SK-N-SH treated with all-trans-retinoic acid at 6 μM for 48 hours (cell line): ENCODE measurements around the gene CDH4.

Source experiments
- ATAC-seq: fragments of 200-7000 bp; cut with Tn5 transposase; 3 replicates; pipeline ENCODE4 v1.9.1; 2020; ENCODE audit warnings: mild to moderate bottlenecking, moderate library complexity
- ARNTL ChIP-seq: fragments of 450-650 bp; formaldehyde crosslinking; IDR thresholded peaks from 2 replicates; pipeline ENCODE4 v1.5.0; 2020; ENCODE audit warnings: low read depth, mild to moderate bottlenecking, moderate library complexity, borderline replicate concordance
- BACH2 ChIP-seq: fragments of 250-450 bp; sonication (Bioruptor Pico); IDR thresholded peaks from 2 replicates; pipeline ENCODE4 v1.9.0; 2021; ENCODE audit warnings: mild to moderate bottlenecking, borderline replicate concordance
- CREB5 ChIP-seq: fragments of 250-450 bp; sonication (Bioruptor Pico); IDR thresholded peaks from 2 replicates; pipeline ENCODE4 v1.5.1; 2020; ENCODE audit warnings: low read depth, mild to moderate bottlenecking, moderate library complexity
- CSDC2 ChIP-seq: fragments of 250-450 bp; sonication (Bioruptor Pico); IDR thresholded peaks from 2 replicates; pipeline ENCODE4 v1.5.0; 2020; ENCODE audit warnings: mild to moderate bottlenecking, moderate library complexity
- ESRRG ChIP-seq: fragments of 250-450 bp; sonication (Bioruptor Pico); IDR thresholded peaks from 2 replicates; pipeline ENCODE4 v1.6.1; 2021; ENCODE audit warnings: mild to moderate bottlenecking
- ISL1 ChIP-seq: fragments of 250-450 bp; sonication (Bioruptor Pico); IDR thresholded peaks from 2 replicates; pipeline ENCODE4 v2.1.2; 2022; ENCODE audit warnings: mild to moderate bottlenecking, moderate library complexity
- OSR1 ChIP-seq: fragments of 250-450 bp; sonication (Bioruptor Pico); IDR thresholded peaks from 2 replicates; pipeline ENCODE4 v1.8.0; 2022; ENCODE audit warnings: moderate library complexity, mild to moderate bottlenecking, inconsistent platforms
- PATZ1 ChIP-seq: fragments of 250-450 bp; sonication (Bioruptor Pico); IDR thresholded peaks from 2 replicates; pipeline ENCODE4 v1.8.0; 2020; ENCODE audit warnings: mild to moderate bottlenecking, moderate library complexity, borderline replicate concordance
- PPARA ChIP-seq: fragments of 250-450 bp; sonication (Bioruptor Pico); IDR thresholded peaks from 2 replicates; pipeline ENCODE4 v1.5.0; 2020; ENCODE audit warnings: mild to moderate bottlenecking, borderline replicate concordance
- RARB ChIP-seq: fragments of 250-450 bp; sonication (Bioruptor Pico); IDR thresholded peaks from 2 replicates; pipeline ENCODE4 v1.8.0; 2021; ENCODE audit warnings: mild to moderate bottlenecking, moderate library complexity
- SNAI2 ChIP-seq: fragments of 250-450 bp; sonication (Bioruptor Pico); IDR thresholded peaks from 2 replicates; pipeline ENCODE4 v1.5.0; 2020; ENCODE audit warnings: mild to moderate bottlenecking, moderate library complexity
- TCF4 ChIP-seq: fragments of 250-450 bp; sonication (Bioruptor Pico); IDR thresholded peaks from 2 replicates; pipeline ENCODE4 v1.8.0; 2021; ENCODE audit warnings: mild to moderate bottlenecking, moderate library complexity, borderline replicate concordance
- TOX ChIP-seq: fragments of 250-450 bp; sonication (Bioruptor Pico); IDR thresholded peaks from 2 replicates; pipeline ENCODE4 v1.8.0; 2021; ENCODE audit warnings: mild to moderate bottlenecking, moderate library complexity, borderline replicate concordance
- TSHZ2 ChIP-seq: fragments of 250-450 bp; sonication (Bioruptor Pico); IDR thresholded peaks from 2 replicates; pipeline ENCODE4 v1.5.0; 2020; ENCODE audit warnings: mild to moderate bottlenecking, moderate library complexity
- ZC3H10 ChIP-seq: fragments of 250-450 bp; sonication (Bioruptor Pico); IDR thresholded peaks from 2 replicates; pipeline ENCODE4 v1.5.1; 2021; ENCODE audit warnings: mild to moderate bottlenecking, moderate library complexity
- ZFP3 ChIP-seq: fragments of 250-450 bp; sonication (Bioruptor Pico); IDR thresholded peaks from 2 replicates; pipeline ENCODE4 v1.5.0; 2020; ENCODE audit warnings: mild to moderate bottlenecking, moderate library complexity
- ZFP30 ChIP-seq: fragments of 450-650 bp; formaldehyde crosslinking; IDR thresholded peaks from 2 replicates; pipeline ENCODE4 v1.5.0; 2022; ENCODE audit warnings: mild to moderate bottlenecking, moderate library complexity
- ZNF565 ChIP-seq: fragments of 450-650 bp; formaldehyde crosslinking; conservative IDR thresholded peaks from 2 replicates; pipeline ENCODE4 v1.5.0; 2020; ENCODE audit warnings: low read depth, mild to moderate bottlenecking, moderate library complexity
- ZNF70 ChIP-seq: fragments of 450-650 bp; formaldehyde crosslinking; IDR thresholded peaks from 2 replicates; pipeline ENCODE4 v1.5.0; 2020; ENCODE audit warnings: mild to moderate bottlenecking, moderate library complexity
- TF ChIP-seq, protein P1 (sequence below): fragments of 250-450 bp; sonication (Bioruptor Pico); IDR thresholded peaks from 2 replicates; pipeline ENCODE4 v1.8.0; 2021; ENCODE audit warnings: low read depth, mild to moderate bottlenecking, moderate library complexity, borderline replicate concordance
- TF ChIP-seq, protein P2 (sequence below): fragments of 250-450 bp; sonication (Bioruptor Pico); IDR thresholded peaks from 2 replicates; pipeline ENCODE4 v1.5.1; 2021; ENCODE audit warnings: mild to moderate bottlenecking, moderate library complexity

CDH4 gene

GRCh38 chr20:61746781-61747180 is 494.7 kb downstream of the CDH4 start:
- no peak for ATAC-seq
- TF ChIP-seq TSHZ2 (CRISPR knock-in tag): no peak
- TF ChIP-seq ZFP3 (CRISPR knock-in tag): no peak
- no peak for TF ChIP-seq CSDC2 (CRISPR knock-in tag)
- no peak for TF ChIP-seq RARB (CRISPR knock-in tag)
- TF ChIP-seq BACH2 (CRISPR knock-in tag): no peak
- no peak for TF ChIP-seq ISL1
- TF ChIP-seq ZC3H10 (CRISPR knock-in tag): no peak
- TF ChIP-seq TOX: no peak
- TF ChIP-seq ARNTL: no peak
- no peak for TF ChIP-seq PPARA (CRISPR knock-in tag)
- TF ChIP-seq SNAI2 (CRISPR knock-in tag): no peak
- no peak for TF ChIP-seq ZFP30 (CRISPR knock-in tag)
- no peak for TF ChIP-seq ZNF565 (CRISPR knock-in tag)
- TF ChIP-seq PATZ1: no peak
- no peak for TF ChIP-seq OSR1 (CRISPR knock-in tag)
- no peak for TF ChIP-seq CREB5 (CRISPR knock-in tag)
- TF ChIP-seq ESRRG: no peak
- no peak for TF ChIP-seq TCF4 (CRISPR knock-in tag)
- TF ChIP-seq, protein P1, sequence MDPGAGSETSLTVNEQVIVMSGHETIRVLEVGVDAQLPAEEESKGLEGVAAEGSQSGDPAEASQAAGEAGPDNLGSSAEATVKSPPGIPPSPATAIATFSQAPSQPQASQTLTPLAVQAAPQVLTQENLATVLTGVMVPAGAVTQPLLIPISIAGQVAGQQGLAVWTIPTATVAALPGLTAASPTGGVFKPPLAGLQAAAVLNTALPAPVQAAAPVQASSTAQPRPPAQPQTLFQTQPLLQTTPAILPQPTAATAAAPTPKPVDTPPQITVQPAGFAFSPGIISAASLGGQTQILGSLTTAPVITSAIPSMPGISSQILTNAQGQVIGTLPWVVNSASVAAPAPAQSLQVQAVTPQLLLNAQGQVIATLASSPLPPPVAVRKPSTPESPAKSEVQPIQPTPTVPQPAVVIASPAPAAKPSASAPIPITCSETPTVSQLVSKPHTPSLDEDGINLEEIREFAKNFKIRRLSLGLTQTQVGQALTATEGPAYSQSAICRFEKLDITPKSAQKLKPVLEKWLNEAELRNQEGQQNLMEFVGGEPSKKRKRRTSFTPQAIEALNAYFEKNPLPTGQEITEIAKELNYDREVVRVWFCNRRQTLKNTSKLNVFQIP (CRISPR knock-in tag): no peak

DNA sequence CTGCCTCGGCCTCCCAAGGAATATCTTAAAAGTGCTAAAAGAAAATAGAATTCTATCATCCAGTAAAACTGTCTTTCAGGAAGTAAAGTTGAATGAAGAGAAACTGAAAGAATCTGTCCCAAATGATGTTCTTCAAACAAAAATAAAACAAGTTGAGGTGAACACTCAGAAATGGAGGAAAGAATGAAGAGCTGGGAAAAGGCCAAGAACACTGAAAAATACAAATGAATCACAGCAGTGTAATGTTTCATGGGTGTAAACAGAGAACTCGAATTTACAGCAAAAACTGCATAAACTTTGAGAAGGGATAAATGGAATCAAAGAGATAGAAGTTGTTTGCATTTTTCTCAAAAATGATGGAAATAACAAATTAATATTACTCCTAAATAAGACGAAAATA is 496.3 kb downstream of the CDH4 start:
- no peak for ATAC-seq
- no peak for TF ChIP-seq SNAI2 (CRISPR knock-in tag)
- no peak for TF ChIP-seq ZFP3 (CRISPR knock-in tag)
- no peak for TF ChIP-seq CREB5 (CRISPR knock-in tag)
- TF ChIP-seq ZNF70 (CRISPR knock-in tag): no peak
- TF ChIP-seq OSR1 (CRISPR knock-in tag): no peak
- TF ChIP-seq, protein P2, sequence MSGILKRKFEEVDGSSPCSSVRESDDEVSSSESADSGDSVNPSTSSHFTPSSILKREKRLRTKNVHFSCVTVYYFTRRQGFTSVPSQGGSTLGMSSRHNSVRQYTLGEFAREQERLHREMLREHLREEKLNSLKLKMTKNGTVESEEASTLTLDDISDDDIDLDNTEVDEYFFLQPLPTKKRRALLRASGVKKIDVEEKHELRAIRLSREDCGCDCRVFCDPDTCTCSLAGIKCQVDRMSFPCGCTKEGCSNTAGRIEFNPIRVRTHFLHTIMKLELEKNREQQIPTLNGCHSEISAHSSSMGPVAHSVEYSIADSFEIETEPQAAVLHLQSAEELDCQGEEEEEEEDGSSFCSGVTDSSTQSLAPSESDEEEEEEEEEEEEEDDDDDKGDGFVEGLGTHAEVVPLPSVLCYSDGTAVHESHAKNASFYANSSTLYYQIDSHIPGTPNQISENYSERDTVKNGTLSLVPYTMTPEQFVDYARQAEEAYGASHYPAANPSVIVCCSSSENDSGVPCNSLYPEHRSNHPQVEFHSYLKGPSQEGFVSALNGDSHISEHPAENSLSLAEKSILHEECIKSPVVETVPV: no peak
- TF ChIP-seq ZFP30 (CRISPR knock-in tag): no peak
